ENCODE results near the gene CCND1. TPM values are rescaled to one million over a fixed set of nuclear protein-coding genes. Genes with fewer than 3 reads are reported as not detected.

CCND1 gene
- total RNA-seq, 1 donor from 2014 or later = 371 TPM

DNA sequence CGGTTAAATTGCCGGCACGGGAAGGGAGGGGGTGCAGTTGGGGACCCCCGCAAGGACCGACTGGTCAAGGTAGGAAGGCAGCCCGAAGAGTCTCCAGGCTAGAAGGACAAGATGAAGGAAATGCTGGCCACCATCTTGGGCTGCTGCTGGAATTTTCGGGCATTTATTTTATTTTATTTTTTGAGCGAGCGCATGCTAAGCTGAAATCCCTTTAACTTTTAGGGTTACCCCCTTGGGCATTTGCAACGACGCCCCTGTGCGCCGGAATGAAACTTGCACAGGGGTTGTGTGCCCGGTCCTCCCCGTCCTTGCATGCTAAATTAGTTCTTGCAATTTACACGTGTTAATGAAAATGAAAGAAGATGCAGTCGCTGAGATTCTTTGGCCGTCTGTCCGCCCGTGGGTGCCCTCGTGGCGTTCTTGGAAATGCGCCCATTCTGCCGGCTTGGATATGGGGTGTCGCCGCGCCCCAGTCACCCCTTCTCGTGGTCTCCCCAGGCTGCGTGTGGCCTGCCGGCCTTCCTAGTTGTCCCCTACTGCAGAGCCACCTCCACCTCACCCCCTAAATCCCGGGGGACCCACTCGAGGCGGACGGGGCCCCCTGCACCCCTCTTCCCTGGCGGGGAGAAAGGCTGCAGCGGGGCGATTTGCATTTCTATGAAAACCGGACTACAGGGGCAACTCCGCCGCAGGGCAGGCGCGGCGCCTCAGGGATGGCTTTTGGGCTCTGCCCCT lies 529 bp upstream of the CCND1 start:
- DNase-seq (ENCODE audit: low read depth in 2 of 2) = peak; percentile 40 to 59

GRCh38 chr11:69641681-69642548 lies 959 bp downstream of the CCND1 start:
- peak in 1 of 2 donors; percentile 48 for DNase-seq (ENCODE audit: low read depth in 2 of 2)

DNA sequence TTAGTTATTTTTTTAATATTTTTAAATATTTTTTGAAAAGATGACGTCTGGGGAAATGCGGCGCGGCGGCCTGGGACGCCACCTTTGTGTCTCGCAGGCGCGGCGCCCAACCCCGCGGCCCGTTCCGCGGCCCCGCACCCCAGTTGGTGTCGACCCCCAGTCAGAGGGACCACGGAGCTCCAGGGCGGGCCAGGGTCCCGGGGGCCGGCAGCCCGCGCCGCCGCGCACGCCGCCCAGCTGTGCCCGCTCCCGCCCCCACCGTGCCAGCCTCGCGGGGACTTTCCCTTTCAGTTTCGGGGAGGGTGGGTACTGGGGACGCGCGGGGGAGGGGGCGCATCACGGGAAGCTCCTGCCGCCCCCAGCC lies 1.6 kb downstream of the CCND1 start:
- DNase-seq (ENCODE audit: low read depth in 2 of 2) = peak in 1 of 2 donors; percentile 47

- DNase-seq (ENCODE audit: low read depth in 2 of 2) = peak; percentile 82 to 89
Observed at GRCh38 chr11:69642913-69643632, 2.1 kb downstream of the CCND1 start.

DNA sequence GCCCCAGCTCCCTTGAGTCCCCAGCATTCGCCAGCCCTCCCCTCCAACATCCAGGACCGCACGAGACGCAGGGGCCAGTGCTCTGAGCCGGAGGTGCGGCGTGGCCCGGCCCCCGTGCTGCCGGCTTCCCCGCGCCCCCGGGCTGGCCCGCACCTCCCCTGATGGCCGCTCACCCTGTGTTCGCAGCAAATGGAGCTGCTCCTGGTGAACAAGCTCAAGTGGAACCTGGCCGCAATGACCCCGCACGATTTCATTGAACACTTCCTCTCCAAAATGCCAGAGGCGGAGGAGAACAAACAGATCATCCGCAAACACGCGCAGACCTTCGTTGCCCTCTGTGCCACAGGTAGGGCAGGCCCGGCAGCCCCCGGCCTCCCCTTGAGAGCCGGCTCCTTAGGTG lies 2.7 kb downstream of the CCND1 start:
- no peak for DNase-seq (ENCODE audit: low read depth in 2 of 2)

DNA sequence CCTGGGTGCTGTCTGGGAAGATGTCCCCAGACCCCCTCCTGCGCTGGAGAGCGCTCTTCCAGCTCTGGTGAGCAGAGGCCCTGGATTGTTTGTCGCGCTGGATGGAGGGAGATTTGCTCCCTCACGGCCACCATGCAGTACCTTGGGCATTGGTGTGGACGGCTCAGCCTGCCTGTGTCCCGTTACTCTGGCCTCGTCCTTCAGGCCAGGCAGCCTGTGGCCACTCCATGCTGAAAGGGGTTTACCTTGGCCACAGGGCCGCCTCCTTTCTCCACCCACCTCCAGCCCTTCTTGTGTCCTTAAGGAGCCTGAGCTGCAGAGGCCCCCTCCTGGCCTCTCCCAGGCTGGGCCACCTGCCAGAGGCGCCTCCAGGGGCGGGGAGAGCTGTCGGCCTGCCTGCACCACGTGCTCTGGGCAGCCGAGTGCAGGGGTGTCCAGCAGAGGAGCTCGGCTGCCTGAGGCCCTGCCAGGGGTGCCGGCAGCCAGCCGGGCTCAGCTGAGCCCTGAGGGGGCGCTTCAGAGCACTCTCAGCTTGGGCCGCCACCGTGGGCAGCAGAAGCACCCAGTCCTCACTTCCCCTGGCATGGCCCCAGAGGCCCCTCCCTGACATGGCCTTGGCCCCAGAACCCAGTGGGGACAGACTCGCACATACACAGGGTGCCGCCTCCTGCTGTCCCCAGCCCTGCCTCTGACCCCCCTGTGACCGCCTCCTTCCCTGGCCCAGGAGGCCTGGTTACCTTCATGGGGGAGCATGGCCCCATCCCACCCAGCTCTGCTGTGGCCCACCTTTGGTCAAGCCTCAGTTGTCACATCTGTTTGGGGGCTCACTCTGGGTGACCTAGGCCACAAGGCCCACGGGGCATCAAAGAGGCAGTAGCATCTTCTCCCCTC lies 3.4 kb downstream of the CCND1 start:
- peak; percentile 71 to 81 for DNase-seq (ENCODE audit: low read depth in 2 of 2)

DNA sequence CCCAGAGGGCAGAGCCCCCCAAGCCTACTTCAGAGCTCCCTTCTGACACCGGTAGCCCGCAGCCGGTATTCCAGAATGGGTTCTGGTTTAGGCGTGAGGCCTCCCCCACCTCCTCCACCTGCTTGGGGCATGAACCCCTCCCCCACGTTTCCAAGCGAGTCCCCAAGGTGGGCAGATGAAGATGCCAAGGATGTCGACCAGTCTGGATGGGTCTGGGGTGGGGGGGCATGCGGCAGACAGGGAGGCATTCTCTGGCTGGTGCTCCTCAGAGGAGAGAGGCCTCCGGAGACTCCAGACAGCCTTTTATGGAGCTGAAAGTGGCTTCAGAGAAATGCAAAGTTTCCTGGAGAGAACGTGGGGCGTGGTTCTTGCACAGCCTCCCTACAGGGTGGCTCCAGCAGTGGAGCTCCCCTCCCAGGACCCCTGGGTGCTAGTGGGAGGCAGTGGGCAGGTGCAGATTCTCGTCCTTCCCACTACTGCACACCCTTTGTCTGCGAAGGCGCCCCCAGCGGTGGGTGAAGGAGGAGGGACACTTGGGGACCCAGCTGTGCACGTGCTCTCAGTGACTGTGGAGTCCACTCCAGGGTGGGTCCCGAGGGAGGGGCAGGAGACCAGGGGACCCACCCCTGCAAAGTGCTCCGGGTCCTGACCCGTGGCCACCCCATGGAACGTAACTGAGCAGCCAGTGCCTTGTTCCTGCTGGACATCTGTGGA lies 4.2 kb downstream of the CCND1 start:
- no peak for DNase-seq (ENCODE audit: low read depth in 2 of 2)

DNA sequence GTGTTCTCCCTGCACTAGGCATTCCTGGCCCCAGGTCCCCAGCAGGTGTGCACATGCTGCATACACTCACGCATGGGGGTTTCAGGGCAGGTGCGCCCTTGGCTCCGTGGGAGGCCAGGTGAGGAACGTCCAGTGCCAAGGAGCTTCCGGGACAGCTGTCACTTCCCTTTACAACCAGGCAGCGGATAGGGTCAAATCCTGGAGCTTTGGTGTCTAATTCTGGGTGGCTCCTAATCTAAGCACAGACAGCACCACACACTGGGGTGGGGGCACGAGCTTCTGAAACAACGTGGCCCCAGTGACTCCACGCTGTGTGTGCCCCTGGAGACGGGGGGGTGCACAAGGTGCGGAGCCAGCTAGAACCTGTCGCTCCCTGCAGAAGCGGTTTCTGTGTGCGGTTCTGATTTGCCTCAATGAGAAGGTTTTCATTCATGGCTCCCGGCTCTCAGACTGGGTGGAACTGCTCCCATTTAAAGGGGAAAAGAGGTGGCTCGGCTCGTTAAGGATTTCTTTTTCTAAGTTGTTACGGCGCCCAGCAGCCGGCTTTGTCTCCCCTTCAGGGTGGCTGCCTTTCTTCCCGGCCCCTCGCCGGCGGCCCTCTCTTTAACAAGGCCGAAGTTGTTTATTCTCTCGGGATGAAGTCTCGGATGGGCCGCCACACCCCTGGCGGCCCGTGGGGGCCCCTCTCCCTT lies 5.0 kb downstream of the CCND1 start:
- no peak for DNase-seq (ENCODE audit: low read depth in 2 of 2)

DNA sequence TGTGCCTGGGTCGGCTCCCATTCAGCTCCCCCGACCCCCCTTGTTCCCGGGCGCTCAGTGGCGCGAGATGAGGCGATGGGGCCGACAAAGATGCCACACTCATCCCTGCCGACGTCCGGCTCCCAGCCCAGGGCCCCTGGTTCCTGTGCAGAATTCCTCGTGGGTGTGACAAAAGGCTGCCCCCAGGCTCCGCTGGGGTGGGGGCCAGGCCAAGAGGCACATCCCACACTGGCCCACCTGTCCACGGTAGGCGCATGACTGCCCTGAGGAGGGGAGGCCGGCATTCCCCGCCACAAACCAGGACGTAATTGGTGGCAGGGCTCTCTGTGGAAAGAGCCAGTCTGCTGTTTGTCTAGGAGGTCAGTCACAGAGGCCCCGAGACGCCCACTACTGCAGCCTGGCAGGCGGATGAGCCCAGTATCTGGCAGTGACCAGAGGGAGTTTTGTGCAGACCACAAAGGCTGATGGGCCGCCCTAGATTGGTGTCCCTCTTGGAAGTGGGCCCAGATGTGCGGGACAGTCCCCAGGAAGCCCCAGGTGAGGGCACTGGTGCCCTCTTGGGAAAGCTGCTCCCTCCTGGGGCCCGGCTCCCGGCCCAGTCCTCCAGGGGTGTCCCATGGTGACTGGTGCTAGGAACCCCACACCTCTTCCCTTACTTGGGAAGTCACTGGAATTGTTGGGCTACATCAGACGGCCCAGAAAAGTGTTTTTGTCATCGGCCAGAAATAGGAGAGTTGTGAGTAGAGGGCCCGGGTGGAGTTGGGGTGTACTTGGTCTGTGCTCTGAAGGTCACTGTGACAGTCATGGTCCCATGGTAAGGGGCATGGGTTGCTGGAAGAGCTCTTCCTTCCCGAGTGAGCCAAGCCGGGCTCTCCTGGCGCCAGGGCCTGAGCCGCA lies 5.8 kb downstream of the CCND1 start:
- no peak for DNase-seq (ENCODE audit: low read depth in 2 of 2)

DNA sequence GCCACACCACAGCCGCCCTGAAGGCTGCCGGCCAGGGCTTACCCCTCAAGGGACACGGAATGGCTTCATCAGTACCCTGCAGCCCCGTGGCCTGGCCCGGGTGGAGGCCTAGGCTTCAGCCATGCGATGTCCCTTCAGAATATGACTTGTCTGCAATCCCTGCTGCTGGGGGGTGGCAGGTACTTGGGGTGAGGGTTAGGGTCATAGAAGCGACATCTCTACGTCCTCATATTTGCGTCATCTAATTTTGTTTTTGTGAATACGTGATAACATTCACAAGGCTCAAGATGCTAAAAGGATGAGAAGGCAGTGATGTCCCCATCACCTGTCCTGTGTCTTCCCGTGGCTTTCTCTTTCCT lies 6.4 kb downstream of the CCND1 start:
- DNase-seq (ENCODE audit: low read depth in 2 of 2) = no peak

GRCh38 chr11:69647761-69648497 lies 7.0 kb downstream of the CCND1 start:
- DNase-seq (ENCODE audit: low read depth in 2 of 2) = no peak

GRCh38 chr11:69648679-69649575 lies 8.0 kb downstream of the CCND1 start:
- DNase-seq (ENCODE audit: low read depth in 2 of 2) = no peak

GRCh38 chr11:69649576-69649900 lies 8.6 kb downstream of the CCND1 start:
- DNase-seq (ENCODE audit: low read depth in 2 of 2) = no peak

GRCh38 chr11:69650081-69650831 lies 9.3 kb downstream of the CCND1 start:
- DNase-seq (ENCODE audit: low read depth in 2 of 2) = no peak

- DNase-seq (ENCODE audit: low read depth in 2 of 2) = no peak
Observed at GRCh38 chr11:69650832-69651344, 9.9 kb downstream of the CCND1 start.

DNA sequence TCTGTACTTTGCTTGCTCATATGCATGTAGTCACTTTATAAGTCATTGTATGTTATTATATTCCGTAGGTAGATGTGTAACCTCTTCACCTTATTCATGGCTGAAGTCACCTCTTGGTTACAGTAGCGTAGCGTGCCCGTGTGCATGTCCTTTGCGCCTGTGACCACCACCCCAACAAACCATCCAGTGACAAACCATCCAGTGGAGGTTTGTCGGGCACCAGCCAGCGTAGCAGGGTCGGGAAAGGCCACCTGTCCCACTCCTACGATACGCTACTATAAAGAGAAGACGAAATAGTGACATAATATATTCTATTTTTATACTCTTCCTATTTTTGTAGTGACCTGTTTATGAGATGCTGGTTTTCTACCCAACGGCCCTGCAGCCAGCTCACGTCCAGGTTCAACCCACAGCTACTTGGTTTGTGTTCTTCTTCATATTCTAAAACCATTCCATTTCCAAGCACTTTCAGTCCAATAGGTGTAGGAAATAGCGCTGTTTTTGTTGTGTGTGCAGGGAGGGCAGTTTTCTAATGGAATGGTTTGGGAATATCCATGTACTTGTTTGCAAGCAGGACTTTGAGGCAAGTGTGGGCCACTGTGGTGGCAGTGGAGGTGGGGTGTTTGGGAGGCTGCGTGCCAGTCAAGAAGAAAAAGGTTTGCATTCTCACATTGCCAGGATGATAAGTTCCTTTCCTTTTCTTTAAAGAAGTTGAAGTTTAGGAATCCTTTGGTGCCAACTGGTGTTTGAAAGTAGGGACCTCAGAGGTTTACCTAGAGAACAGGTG lies 11.1 kb downstream of the CCND1 start:
- DNase-seq (ENCODE audit: low read depth in 2 of 2) = no peak

Data from lung microvascular endothelial cell (primary cell).